Gastroesophageal sphincter (tissue), 4 donors: ENCODE data around the gene VGF. TPM values are rescaled to one million over a fixed set of nuclear protein-coding genes. Genes with fewer than 3 reads are reported as not detected.

ENCODE experiments used
- ATAC-seq: fragments of 150-250 bp; one replicate; pipeline ENCODE4 v1.9.1; 2016; ENCODE audit warnings: mild to moderate bottlenecking, moderate library complexity
- H3K27ac ChIP-seq, 4 donors: fragments of 200-600 bp; sonication (generic) in 3 of 4; 1 replicate in 3 of 4; 2 replicates in 1 of 4; pipeline ENCODE4 v1.5.1; 2016 to 2019
- H3K27me3 ChIP-seq: fragments of 200-600 bp; sonication (generic); one replicate; pipeline ENCODE4 v1.5.1; 2019
- H3K36me3 ChIP-seq, 2 donors: fragments of 200-600 bp; sonication (generic); one replicate each; pipeline ENCODE4 v1.5.1; 2019; ENCODE audit warnings: control low read depth in 1 of 2
- H3K4me1 ChIP-seq, 3 donors: fragments of 200-600 bp; sonication (generic); 1 replicate in 2 of 3; 2 replicates in 1 of 3; pipeline ENCODE4 v1.5.1; 2016 to 2019; ENCODE audit warnings: control low read depth in 2 of 3
- H3K4me3 ChIP-seq, 2 donors: fragments of 200-600 bp; sonication (generic); one replicate each; pipeline ENCODE4 v1.5.1; 2019; ENCODE audit warnings: mild to moderate bottlenecking in 1 of 2, moderate library complexity in 1 of 2
- H3K9me3 ChIP-seq, 3 donors: fragments of 200-600 bp; sonication (generic); one replicate each; pipeline ENCODE4 v1.5.1; 2017 to 2019; ENCODE audit warnings: control low read depth in 2 of 3
- EP300 ChIP-seq: sonication (generic); formaldehyde crosslinking; IDR thresholded peaks from one replicate; pipeline ENCODE4 v1.6.1; 2017; ENCODE audit warnings: antibody characterized with exemption, mild to moderate bottlenecking
- POLR2A ChIP-seq, 2 donors: fragments of 450-650 bp; IDR thresholded peaks; one replicate each; pipeline ENCODE4 v1.6.1; 2017; ENCODE audit warnings: antibody characterized with exemption in 2 of 2, mild to moderate bottlenecking in 2 of 2, moderate library complexity in 1 of 2
- POLR2AphosphoS5 ChIP-seq: sonication (generic); formaldehyde crosslinking; IDR thresholded peaks from one replicate; pipeline ENCODE4 v1.6.1; 2017; ENCODE audit warnings: antibody characterized with exemption
- WGBS, 2 donors: methylation state at CpG; one replicate each; pipeline ENCODE4 v1.1.5; 2018; ENCODE audit warnings: low coverage in 1 of 2; 5-methylcytosine and 5-hydroxymethylcytosine counted together
- total RNA-seq, 4 donors: library from RNA; depleted of rRNA; stranded (reverse); fragments of >200 nt; gene quantifications; one replicate each; pipeline ENCODE4 v1.1.0, GENCODE V29; 2016
- TF ChIP-seq, protein P1 (sequence below), 4 experiments: fragments of 200-600 bp in 2 of 4; fragments of 450-650 bp in 2 of 4; sonication (generic) in 1 of 4; IDR thresholded peaks; one replicate each; pipeline ENCODE4 v1.5.1; 2017 to 2019; ENCODE audit warnings: antibody characterized with exemption in 4 of 4, mild to moderate bottlenecking in 2 of 4, moderate library complexity in 2 of 4

The VGF gene
- total RNA-seq, 4 donors from 2014 or later, result 0.25 to 0.27 TPM; not detected in 2

DNA sequence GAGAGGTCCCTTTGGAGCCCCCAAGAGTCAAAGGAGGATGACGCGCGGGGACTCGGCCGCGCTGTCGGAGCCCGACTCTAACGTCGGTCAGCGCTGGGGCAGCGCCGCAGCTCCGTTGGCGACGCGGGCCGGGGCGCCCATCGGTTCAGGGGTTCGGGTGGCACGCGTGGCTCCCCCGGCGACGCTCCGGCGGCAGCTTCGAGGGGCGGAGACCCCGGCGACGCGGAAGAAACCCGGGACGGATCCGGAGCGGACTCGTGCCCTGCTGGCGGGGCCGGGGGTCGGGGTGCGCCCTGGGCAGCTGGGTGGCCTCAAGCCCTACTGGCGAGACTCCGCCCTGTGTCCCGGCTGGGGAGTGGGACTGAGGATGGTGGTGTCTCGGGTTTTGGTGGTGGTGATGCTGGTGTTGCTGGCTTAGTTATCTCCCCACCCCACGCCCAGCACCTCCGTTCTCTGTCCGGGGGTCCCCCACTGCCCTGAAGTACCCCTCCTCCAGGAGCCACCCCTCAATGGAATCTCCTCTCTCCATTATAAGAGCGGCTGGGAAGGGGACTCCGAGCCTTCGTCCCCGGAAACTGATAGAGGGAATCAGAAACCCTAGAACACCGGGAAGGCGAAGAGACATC, 14.9 kb upstream of the VGF start, which contains the start of gene NAT16:
NAT16 (minus strand) TSS at position 164 of the 626 bp plus-strand sequence. CDS start 5,486 bp downstream, outside the sequence.
- TF ChIP-seq POLR2AphosphoS5, result no peak
- no peak for TF ChIP-seq EP300
- no peak for TF ChIP-seq POLR2A (IDR thresholded peaks at IDR 0.05)
- TF ChIP-seq, protein P1, sequence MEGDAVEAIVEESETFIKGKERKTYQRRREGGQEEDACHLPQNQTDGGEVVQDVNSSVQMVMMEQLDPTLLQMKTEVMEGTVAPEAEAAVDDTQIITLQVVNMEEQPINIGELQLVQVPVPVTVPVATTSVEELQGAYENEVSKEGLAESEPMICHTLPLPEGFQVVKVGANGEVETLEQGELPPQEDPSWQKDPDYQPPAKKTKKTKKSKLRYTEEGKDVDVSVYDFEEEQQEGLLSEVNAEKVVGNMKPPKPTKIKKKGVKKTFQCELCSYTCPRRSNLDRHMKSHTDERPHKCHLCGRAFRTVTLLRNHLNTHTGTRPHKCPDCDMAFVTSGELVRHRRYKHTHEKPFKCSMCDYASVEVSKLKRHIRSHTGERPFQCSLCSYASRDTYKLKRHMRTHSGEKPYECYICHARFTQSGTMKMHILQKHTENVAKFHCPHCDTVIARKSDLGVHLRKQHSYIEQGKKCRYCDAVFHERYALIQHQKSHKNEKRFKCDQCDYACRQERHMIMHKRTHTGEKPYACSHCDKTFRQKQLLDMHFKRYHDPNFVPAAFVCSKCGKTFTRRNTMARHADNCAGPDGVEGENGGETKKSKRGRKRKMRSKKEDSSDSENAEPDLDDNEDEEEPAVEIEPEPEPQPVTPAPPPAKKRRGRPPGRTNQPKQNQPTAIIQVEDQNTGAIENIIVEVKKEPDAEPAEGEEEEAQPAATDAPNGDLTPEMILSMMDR (IDR thresholded peaks at IDR 0.05), result no peak
- H3K9me3 ChIP-seq, result no peaks in the 10 kb centered on the region
- WGBS, 2 donors, result 22% methylated on average over 2 of the region's 56 CpGs; no CpG with 5 or more reads in 1 of the 2 donors

GRCh38 chr7:101179713-101180112, 14.3 kb upstream of the VGF start:
- peaks cover 100% of the 10 kb centered on the region for H3K27me3 ChIP-seq
- H3K4me3 ChIP-seq, result no peak overlapping the region

More for the DNA sequence above, 14.9 kb upstream of the VGF start, which contains the start of gene NAT16:
- Histone ChIP-seq H3K4me1 (peaks cover 0 to 19% (median 5%) of the 10 kb centered on the region in 3 donors), H3K36me3 (no peaks in the 10 kb centered on the region), H3K27me3 (peaks cover 99% of the 10 kb centered on the region), H3K27ac (no peak within 1 kb of the TSS), H3K4me3 (no peak within 1 kb of the TSS)
- no peak for ATAC-seq

GRCh38 chr7:101179117-101179516, 13.7 kb upstream of the VGF start:
- no peaks in the 10 kb centered on the region for H3K36me3 ChIP-seq
- no peak for ATAC-seq
- no peak overlapping the region for H3K4me3 ChIP-seq
- 1 to 2% methylated on average over 12 to 17 of the region's 20 CpGs for WGBS, 2 donors
- H3K4me1 ChIP-seq, result peaks cover 0 to 19% (median 5%) of the 10 kb centered on the region in 3 donors
- H3K9me3 ChIP-seq, result no peaks in the 10 kb centered on the region
- H3K27ac ChIP-seq, result no peak overlapping the region
- TF ChIP-seq POLR2AphosphoS5, result no peak
- TF ChIP-seq, protein P1 (IDR thresholded peaks at IDR 0.05), result no peak
- TF ChIP-seq POLR2A (IDR thresholded peaks at IDR 0.05), result no peak
- TF ChIP-seq EP300, result no peak
- peaks cover 100% of the 10 kb centered on the region for H3K27me3 ChIP-seq

More at GRCh38 chr7:101179713-101180112, 14.3 kb upstream of the VGF start:
- Histone ChIP-seq H3K9me3 (no peaks in the 10 kb centered on the region), H3K27ac (no peak overlapping the region), H3K4me1 (peaks cover 0 to 19% (median 5%) of the 10 kb centered on the region in 3 donors), H3K36me3 (no peaks in the 10 kb centered on the region)
- TF ChIP-seq POLR2A (IDR thresholded peaks at IDR 0.05) (no peak), POLR2AphosphoS5 (no peak)
- no peak for ATAC-seq
- 0% methylated on average over 8 of the region's 27 CpGs; no CpG with 5 or more reads in 1 of the 2 donors for WGBS, 2 donors

- Histone ChIP-seq H3K4me3 (no peak overlapping the region), H3K9me3 (no peaks in the 10 kb centered on the region), H3K4me1 (peaks cover 0 to 33% (median 13%) of the 10 kb centered on the region in 3 donors), H3K27ac (no peak overlapping the region), H3K36me3 (no peaks in the 10 kb centered on the region), H3K27me3 (peaks cover 100% of the 10 kb centered on the region)
- no CpG with 5 or more reads among the region's 2 CpGs for WGBS, 2 donors
- TF ChIP-seq, protein P1 (IDR thresholded peaks at IDR 0.05), result no peak
- no peak for TF ChIP-seq POLR2AphosphoS5
- TF ChIP-seq EP300, result no peak
- TF ChIP-seq POLR2A (IDR thresholded peaks at IDR 0.05), result no peak
- ATAC-seq, result no peak
These were observed 12.3 kb upstream of the VGF start for GRCh38 chr7:101177644-101178043.

DNA sequence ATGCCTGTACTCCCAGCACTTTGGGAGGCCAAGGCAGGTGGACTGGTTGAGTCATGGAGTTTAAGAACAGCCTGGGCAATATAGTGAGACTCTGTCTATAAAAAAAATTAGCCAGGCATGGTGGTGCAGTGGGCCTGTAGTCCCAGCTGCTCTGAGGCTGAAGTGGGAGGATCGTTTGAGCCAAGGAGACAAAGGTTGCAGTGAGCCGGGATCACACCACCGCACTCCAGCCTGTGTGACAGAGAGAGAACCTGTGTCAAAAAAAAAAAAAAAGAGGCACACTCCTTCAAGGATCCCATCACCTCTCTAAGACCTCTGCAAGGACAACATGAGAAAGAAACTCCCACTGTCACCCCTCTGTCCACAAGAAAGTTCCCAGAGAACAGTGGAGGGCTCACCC, 10.3 kb upstream of the VGF start:
- no peaks in the 10 kb centered on the region for H3K9me3 ChIP-seq
- H3K4me3 ChIP-seq, result no peak overlapping the region
- no peak for ATAC-seq
- H3K27ac ChIP-seq, result no peak overlapping the region
- peaks cover 100% of the 10 kb centered on the region for H3K27me3 ChIP-seq
- H3K4me1 ChIP-seq, result peaks cover 0 to 49% (median 22%) of the 10 kb centered on the region in 3 donors
- no peaks in the 10 kb centered on the region for H3K36me3 ChIP-seq
- TF ChIP-seq EP300 (no peak), POLR2A (IDR thresholded peaks at IDR 0.05) (no peak), POLR2AphosphoS5 (no peak)
- TF ChIP-seq, protein P1 (IDR thresholded peaks at IDR 0.05), result no peak
- 20% methylated on average over 2 to 3 of the region's 3 CpGs for WGBS, 2 donors
